ENCODE measurements around the gene FAM47E.

FAM47E gene

GRCh38 chr4:76232681-76233080 is 18.8 kb upstream of the FAM47E start:
- Histone ChIP-seq H3K4me3 (ENCODE audit: low read depth, low read length) (no peak overlapping the region), H3K4me1 (ENCODE audit: control insufficient read depth, insufficient read depth, low read length) (no peaks in the 10 kb centered on the region), H3K36me3 (ENCODE audit: control insufficient read depth in 2 of 2, insufficient read depth in 1 of 2, low read length in 2 of 2) (no peaks in the 10 kb centered on the region), H3K27ac (ENCODE audit: extremely low read depth, low read depth, low read length) (no peak overlapping the region), H3K9me3 (ENCODE audit: control insufficient read depth, insufficient read depth, low read depth, low read length) (no peaks in the 10 kb centered on the region)
- TF ChIP-seq ZNF670 (tag by site-specific recombination; IDR thresholded peaks at IDR 0.05; ENCODE audit: low read depth) (no peak), SCRT2 (tag by site-specific recombination; IDR thresholded peaks at IDR 0.05) (no peak), PRDM2 (tag by site-specific recombination; IDR thresholded peaks at IDR 0.05; ENCODE audit: borderline replicate concordance) (no peak), BCL11A (tag by site-specific recombination; IDR thresholded peaks at IDR 0.05; ENCODE audit: low read depth) (no peak), ZNF335 (tag by site-specific recombination; conservative IDR thresholded peaks at IDR 0.05) (no peak), ZNF501 (tag by site-specific recombination; IDR thresholded peaks at IDR 0.05) (no peak), KLF7 (tag by site-specific recombination; IDR thresholded peaks at IDR 0.05; ENCODE audit: borderline replicate concordance) (no peak), ZNF513 (tag by site-specific recombination; IDR thresholded peaks at IDR 0.05) (no peak), ZNF530 (tag by site-specific recombination; IDR thresholded peaks at IDR 0.05; ENCODE audit: low read depth) (no peak), ZNF785 (tag by site-specific recombination; IDR thresholded peaks at IDR 0.05) (no peak)
- POLR2A ChIA-PET, result no interaction called here
- CTCF ChIA-PET, result no interaction called here

- TF ChIP-seq ZNF645 (tag by site-specific recombination; IDR thresholded peaks at IDR 0.05) (no peak), ATF2 (tag by site-specific recombination; IDR thresholded peaks at IDR 0.05; ENCODE audit: low read depth) (no peak), GLI4 (tag by site-specific recombination; IDR thresholded peaks at IDR 0.05) (no peak), ZNF341 (tag by site-specific recombination; IDR thresholded peaks at IDR 0.05; ENCODE audit: low read depth) (no peak), SETDB1 (IDR thresholded peaks at IDR 0.05; ENCODE audit: insufficient read length, low read length) (no peak), ZNF391 (tag by site-specific recombination; IDR thresholded peaks at IDR 0.05; ENCODE audit: borderline replicate concordance, low read depth) (no peak), EGR2 (tag by site-specific recombination; IDR thresholded peaks at IDR 0.05; ENCODE audit: low read depth) (no peak), ZNF350 (tag by site-specific recombination; IDR thresholded peaks at IDR 0.05) (no peak), ZNF132 (tag by site-specific recombination; IDR thresholded peaks at IDR 0.05; ENCODE audit: borderline replicate concordance) (no peak)
- no peak overlapping the region for H3K27ac ChIP-seq (ENCODE audit: extremely low read depth, low read depth, low read length)
- H3K4me3 ChIP-seq (ENCODE audit: low read depth, low read length), result no peak overlapping the region
- ChIA-PET CTCF (no interaction called here), POLR2A (no interaction called here)
- H3K4me1 ChIP-seq (ENCODE audit: control insufficient read depth, insufficient read depth, low read length), result no peaks in the 10 kb centered on the region
- H3K9me3 ChIP-seq (ENCODE audit: control insufficient read depth, insufficient read depth, low read depth, low read length), result no peaks in the 10 kb centered on the region
- no peaks in the 10 kb centered on the region for H3K36me3 ChIP-seq (ENCODE audit: control insufficient read depth in 2 of 2, insufficient read depth in 1 of 2, low read length in 2 of 2)
These were observed 18.4 kb upstream of the FAM47E start for GRCh38 chr4:76233083-76233482.

All from HEK293 (cell line).